ENCODE measurements around the gene TBCK.

GRCh38 chr4:106116025-106116424 lies 200.0 kb downstream of the TBCK start:
- TF ChIP-seq JUNB (CRISPR knock-in tag; conservative IDR thresholded peaks at IDR 0.05) (no peak), EZH2 (IDR thresholded peaks at IDR 0.05; ENCODE audit: borderline replicate concordance, low read depth, low read length) (no peak), NCOA6 (IDR thresholded peaks at IDR 0.05) (no peak), POLR2A (conservative IDR thresholded peaks at IDR 0.05) (no peak), CTCF (IDR thresholded peaks at IDR 0.05 in 2 of 3, conservative IDR thresholded peaks at IDR 0.05 in 1 of 3; ENCODE audit: insufficient read depth in 2 of 3, low read depth in 1 of 3, low read length in 3 of 3) (no peak), THRAP3 (IDR thresholded peaks at IDR 0.05; ENCODE audit: borderline replicate concordance) (no peak), CHD7 (IDR thresholded peaks at IDR 0.05; ENCODE audit: low read depth, low read length) (no peak), EGR1 (conservative IDR thresholded peaks at IDR 0.05) (no peak)

Measured in K562 (cell line).